ENCODE measurements around the gene C17orf75. TPM values are rescaled to one million over a fixed set of nuclear protein-coding genes. Genes with fewer than 3 reads are reported as not detected.
A peak's percentile ranks its signal among the peaks of the same experiment; 100 is the strongest.

Gene C17orf75
- total and polyA plus RNA-seq, 10 donors, result 9.3 to 25.8 (median 14.5) TPM

- H3K4me3 ChIP-seq, result peak overlapping the region; percentile 48 to 81 (median 63)
- H3K27ac ChIP-seq, result peak overlapping the region; percentile 66 to 91 (median 85)
- intact Hi-C loops (cut with DNase I; ENCODE audit: low total_unique reads), result no loop called here
- TF ChIP-seq POLR2AphosphoS5 (IDR thresholded peaks at IDR 0.05) (no peak), POLR2A (IDR thresholded peaks at IDR 0.05) (no peak)
- TF ChIP-seq, protein P1, sequence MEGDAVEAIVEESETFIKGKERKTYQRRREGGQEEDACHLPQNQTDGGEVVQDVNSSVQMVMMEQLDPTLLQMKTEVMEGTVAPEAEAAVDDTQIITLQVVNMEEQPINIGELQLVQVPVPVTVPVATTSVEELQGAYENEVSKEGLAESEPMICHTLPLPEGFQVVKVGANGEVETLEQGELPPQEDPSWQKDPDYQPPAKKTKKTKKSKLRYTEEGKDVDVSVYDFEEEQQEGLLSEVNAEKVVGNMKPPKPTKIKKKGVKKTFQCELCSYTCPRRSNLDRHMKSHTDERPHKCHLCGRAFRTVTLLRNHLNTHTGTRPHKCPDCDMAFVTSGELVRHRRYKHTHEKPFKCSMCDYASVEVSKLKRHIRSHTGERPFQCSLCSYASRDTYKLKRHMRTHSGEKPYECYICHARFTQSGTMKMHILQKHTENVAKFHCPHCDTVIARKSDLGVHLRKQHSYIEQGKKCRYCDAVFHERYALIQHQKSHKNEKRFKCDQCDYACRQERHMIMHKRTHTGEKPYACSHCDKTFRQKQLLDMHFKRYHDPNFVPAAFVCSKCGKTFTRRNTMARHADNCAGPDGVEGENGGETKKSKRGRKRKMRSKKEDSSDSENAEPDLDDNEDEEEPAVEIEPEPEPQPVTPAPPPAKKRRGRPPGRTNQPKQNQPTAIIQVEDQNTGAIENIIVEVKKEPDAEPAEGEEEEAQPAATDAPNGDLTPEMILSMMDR (IDR thresholded peaks at IDR 0.05 in 8 of 11, conservative IDR thresholded peaks at IDR 0.05 in 3 of 11), result peak in 2 of 11 experiments; percentile 10 to 11
- 0 to 2% (median 1%) methylated on average over 13 of the region's 13 CpGs for WGBS, 5 donors
- DNase-seq, result no peak
- H3K36me3 ChIP-seq, result peaks cover 0 to 38% (median 15%) of the 10 kb centered on the region in 6 donors
- peaks cover 4 to 33% (median 20%) of the 10 kb centered on the region in 6 donors for H3K4me1 ChIP-seq
- H3K27me3 ChIP-seq (replicated peaks in 1 of 7), result no peaks in the 10 kb centered on the region
- no peaks in the 10 kb centered on the region for H3K9me3 ChIP-seq
These were observed 674 bp downstream of the C17orf75 start for GRCh38 chr17:32341141-32341856.

- no peak overlapping the region for H3K4me3 ChIP-seq
- TF ChIP-seq POLR2A (IDR thresholded peaks at IDR 0.05) (no peak), POLR2AphosphoS5 (IDR thresholded peaks at IDR 0.05) (no peak)
- TF ChIP-seq, protein P1 (IDR thresholded peaks at IDR 0.05 in 8 of 11, conservative IDR thresholded peaks at IDR 0.05 in 3 of 11), result no peak
- DNase-seq, result no peak
- H3K9me3 ChIP-seq, result no peaks in the 10 kb centered on the region
- intact Hi-C loops (cut with DNase I; ENCODE audit: low total_unique reads), result no loop called here
- 89 to 96% (median 91%) methylated on average over 4 of the region's 4 CpGs for WGBS, 5 donors
- peaks cover 0 to 81% (median 33%) of the 10 kb centered on the region in 6 donors for H3K36me3 ChIP-seq
- peaks cover 0 to 25% (median 6%) of the 10 kb centered on the region in 6 donors for H3K4me1 ChIP-seq
- no peak overlapping the region for H3K27ac ChIP-seq
- no peaks in the 10 kb centered on the region for H3K27me3 ChIP-seq (replicated peaks in 1 of 7)
These were observed 6.3 kb downstream of the C17orf75 start for GRCh38 chr17:32335687-32336086.

DNA sequence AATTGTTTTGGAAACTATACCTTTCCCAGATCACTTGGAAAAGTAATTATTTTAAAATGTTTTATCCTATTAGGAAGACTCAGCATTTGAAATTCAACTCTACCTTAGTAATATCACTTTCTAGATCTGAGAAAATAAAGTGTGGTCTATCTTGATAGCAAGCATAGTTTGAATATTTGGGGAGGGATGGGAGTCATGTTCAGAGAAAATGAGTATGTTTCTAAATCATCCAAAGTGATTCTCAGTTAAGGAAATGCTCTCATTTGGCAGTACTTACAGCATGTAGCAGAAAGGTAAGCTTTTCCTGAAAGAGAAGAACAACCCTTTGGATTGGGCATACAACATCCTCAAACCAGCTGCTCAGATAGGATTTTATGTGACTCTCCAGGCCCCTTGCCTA, 6.9 kb downstream of the C17orf75 start:
- no peak for DNase-seq
- peaks cover 0 to 80% (median 33%) of the 10 kb centered on the region in 6 donors for H3K36me3 ChIP-seq
- H3K4me3 ChIP-seq, result no peak overlapping the region
- no peak overlapping the region for H3K27ac ChIP-seq
- peaks cover 0 to 26% (median 11%) of the 10 kb centered on the region in 6 donors for H3K4me1 ChIP-seq
- TF ChIP-seq POLR2AphosphoS5 (IDR thresholded peaks at IDR 0.05) (no peak), POLR2A (IDR thresholded peaks at IDR 0.05) (no peak)
- TF ChIP-seq, protein P1 (IDR thresholded peaks at IDR 0.05 in 8 of 11, conservative IDR thresholded peaks at IDR 0.05 in 3 of 11), result no peak
- H3K27me3 ChIP-seq (replicated peaks in 1 of 7), result no peaks in the 10 kb centered on the region
- intact Hi-C loops (cut with DNase I; ENCODE audit: low total_unique reads), result no loop called here
- no peaks in the 10 kb centered on the region for H3K9me3 ChIP-seq

DNA sequence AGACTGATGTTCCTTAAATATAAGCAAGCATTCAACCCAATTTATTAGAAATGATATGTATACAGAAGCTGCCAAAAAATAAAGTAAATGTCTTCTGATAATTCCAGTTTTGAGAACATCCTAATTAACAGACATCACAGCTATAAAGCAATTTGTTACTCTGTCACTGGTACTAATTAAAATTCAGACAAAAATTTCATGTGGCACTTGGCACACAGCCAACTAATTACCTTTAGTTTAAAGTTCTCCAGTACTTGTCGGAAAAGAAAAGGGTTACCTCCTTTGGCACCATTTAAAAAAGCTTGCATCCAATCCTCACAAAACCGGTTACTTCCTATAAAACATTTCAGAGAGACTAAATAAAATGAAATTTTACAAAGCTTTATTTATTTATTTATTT, 8.8 kb downstream of the C17orf75 start:
- H3K36me3 ChIP-seq, result peaks cover 0 to 63% (median 31%) of the 10 kb centered on the region in 6 donors
- WGBS, 5 donors, result 95 to 99% (median 97%) methylated on average over 2 of the region's 2 CpGs
- H3K4me1 ChIP-seq, result peaks cover 0 to 28% (median 11%) of the 10 kb centered on the region in 6 donors
- no peaks in the 10 kb centered on the region for H3K27me3 ChIP-seq (replicated peaks in 1 of 7)
- H3K27ac ChIP-seq, result no peak overlapping the region
- DNase-seq, result no peak
- H3K9me3 ChIP-seq, result no peaks in the 10 kb centered on the region
- H3K4me3 ChIP-seq, result no peak overlapping the region
- no peak for TF ChIP-seq POLR2AphosphoS5 (IDR thresholded peaks at IDR 0.05)
- TF ChIP-seq, protein P1 (IDR thresholded peaks at IDR 0.05 in 8 of 11, conservative IDR thresholded peaks at IDR 0.05 in 3 of 11), result no peak
- no peak for TF ChIP-seq POLR2A (IDR thresholded peaks at IDR 0.05)
- intact Hi-C loops (cut with DNase I; ENCODE audit: low total_unique reads), result no loop called here

All from spleen (tissue), 11 donors.